NOMO-1 (cell line): ENCODE data around the gene DPEP2NB.
"Not testable (repeated sequence)": the region's sequence is repeated elsewhere in the genome, so short reads cannot be mapped to it uniquely, and the experiment has no call there.

Experiments used
- DNase-seq, 2 experiments: peaks; one replicate each; lab custom pipeline; 2025; ENCODE audit not compliant: unreplicated experiment in 2 of 2; lab: John Stamatoyannopoulos, UW

Gene DPEP2NB

GRCh38 chr16:68015681-68016080 is at the start of gene DPEP2NB:
DPEP2NB (minus strand) TSS chr16:68015911; CDS start chr16:68015770, 141 bp downstream.
- DNase-seq, result no peak

DNA sequence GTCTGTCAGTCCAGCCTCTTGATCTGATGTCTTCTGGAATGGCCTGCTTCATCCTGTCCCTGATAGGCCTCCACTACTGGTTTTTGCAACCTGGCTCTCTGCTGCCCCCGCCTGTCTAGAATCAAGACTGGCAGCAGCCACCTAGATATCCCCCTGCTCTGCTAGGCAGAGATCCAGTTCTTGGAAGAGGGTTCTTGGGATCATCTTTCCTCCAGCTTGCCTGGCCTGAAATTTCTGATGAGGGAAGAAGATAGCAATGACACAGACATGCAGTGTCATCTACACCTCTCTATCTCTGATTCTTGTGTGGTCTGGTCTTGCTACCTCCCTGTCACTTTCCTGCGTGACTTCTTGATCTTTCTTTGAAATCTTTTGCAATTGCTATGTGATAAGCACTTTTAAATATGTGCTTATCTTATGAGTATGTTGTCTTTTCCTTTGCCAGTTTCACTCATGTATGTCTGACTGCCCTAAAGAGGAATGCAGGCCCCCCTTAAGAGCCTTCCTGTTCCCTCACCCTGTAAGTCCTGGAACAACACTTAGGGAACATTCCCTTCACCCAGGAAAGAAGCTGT is 49.2 kb upstream of the DPEP2NB start:
- DNase-seq, result peak; percentile 49 to 68

DNA sequence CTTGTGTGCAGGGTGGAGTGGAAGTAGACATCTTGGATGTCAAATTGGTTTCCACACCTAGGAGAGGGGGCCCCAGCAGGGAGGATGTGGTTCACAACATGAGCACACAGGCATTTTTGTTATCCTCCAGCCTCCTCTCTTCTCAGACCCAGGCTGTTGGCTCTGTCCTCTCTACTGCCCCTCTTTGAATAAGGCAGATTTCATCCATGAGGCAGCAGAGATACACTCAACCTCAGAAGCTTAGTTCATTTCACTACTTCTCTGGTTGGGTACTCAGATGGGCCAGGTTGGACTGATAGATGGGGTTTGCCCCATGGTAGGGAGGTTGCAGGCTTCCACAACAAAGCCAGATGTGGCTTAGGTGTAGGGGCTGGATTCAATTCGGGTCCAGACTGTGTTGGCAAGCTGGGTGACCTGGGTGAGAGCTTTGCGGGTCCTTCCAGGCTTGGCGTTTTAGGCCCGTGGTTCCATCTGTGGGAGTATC is 47.2 kb upstream of the DPEP2NB start:
- no peak for DNase-seq

DNA sequence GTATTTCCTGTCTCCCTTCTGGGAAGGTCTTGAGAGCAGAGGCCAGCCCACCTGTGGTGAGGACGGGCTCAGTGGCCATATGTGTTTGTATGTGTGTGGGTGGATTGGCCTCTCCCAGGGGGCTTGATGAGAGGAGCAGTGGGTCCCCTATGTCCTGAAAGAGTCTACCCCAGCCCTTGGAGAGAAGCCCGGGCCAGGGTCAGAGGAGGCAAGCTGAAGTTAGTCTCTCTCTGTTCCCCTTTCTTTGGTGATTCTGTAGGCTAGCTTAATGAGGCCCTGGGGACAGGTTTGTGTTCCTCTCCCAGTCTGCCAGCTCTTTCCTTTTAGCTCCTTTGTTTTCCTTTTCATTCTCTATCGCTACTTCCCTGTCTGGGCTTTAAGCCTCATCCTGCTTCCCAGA is 45.7 kb upstream of the DPEP2NB start:
- peak; percentile 39 to 59 for DNase-seq

DNA sequence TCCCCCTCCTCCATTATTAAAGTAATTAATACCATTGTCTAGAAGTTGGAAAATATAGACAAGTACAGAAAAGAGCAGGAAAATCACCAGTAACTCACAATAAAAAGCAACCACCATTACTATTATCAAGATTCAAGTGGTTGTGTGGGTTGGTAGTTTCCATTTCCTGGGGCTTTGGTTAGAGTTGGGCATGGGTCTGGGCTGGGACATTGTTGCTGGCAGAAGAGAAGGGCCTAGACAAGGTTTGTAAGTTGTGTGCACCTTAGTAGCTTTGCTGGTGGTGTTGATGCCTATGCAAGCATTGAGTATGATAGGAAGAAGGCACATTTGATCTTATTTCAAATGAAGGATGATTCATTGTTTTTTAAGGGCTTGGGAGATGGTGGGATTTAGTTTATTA is 44.1 kb upstream of the DPEP2NB start:
- DNase-seq, result no peak

- no peak for DNase-seq
These were observed 39.7 kb upstream of the DPEP2NB start for GRCh38 chr16:68055395-68055794.

DNA sequence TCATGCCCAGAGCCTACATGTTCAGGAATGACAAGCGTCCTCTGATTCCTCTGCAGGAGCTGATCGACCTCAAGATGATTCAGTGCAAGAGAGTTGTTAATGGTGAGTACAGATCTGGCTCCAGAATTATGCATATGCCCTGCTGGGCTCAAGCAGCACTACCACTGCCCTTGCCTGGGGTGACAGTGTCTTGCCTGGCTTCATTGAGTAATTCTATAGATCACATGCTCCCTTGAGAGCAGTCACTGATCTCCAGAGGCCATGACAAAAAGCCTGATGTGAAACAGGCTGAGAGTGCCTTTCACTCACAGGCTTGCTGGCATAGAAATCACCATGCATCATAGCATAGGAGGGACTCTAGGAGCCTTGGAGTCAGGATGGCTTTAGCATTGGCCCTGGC is 33.7 kb upstream of the DPEP2NB start:
- no peak for DNase-seq

DNA sequence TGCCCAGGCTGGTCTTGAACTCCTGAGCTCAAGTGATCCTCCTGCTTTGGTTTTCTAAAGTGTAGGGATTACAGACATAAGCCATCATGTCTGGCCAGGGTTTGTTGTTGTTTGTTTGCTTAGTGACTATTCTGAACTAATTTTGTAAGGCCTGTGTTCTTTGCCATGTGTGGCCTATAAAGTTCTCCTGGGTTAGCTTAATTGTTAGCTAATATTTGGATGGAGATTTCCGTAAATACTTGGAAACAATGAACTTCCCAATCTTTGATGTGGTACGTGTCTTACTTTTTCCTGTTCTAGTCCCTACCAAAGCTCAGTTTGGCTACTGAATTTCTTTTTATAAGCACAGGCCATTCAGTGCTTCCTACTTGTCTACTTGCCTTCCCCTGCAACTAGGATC is 32.3 kb upstream of the DPEP2NB start:
- no peak for DNase-seq

DNA sequence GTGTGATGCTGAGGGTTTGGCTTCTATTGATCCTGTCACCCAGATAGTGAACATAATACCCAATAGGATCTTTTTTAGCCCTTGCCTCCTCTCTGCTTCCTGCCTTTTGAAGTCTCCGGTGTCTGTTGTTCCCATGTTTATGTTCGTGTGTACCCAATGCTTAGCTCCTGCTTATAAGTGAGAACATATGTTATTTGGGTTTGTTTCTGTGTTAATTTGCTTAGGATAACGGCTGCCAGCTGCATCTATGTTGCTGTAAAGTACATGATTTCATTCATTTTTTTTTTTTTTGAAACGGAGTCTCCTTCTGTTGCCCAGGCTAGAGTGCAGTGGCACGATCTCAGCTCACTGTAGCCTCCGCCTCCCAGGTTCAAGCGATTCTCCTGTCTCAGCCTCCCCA is 30.4 kb upstream of the DPEP2NB start:
- DNase-seq, result no peak

DNA sequence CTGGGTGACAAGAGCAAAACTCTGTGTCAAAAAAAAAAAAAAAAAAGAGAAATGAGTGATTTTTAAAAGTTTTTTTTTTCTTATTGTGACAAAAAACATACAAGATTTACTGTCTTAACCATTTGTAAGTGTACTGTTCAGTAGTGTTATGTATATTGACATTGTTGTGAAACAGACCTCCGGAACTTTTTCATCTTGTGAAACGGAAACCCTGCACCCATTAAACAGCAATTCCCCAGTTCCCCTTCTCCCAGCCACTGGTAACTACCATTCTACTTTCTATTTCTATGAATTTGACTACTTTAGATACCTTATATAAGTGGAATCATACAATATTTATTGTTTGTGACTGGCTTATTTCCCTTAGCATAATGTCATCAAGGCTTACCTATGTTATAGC is 26.1 kb upstream of the DPEP2NB start:
- peak; percentile 33 to 90 for DNase-seq

DNA sequence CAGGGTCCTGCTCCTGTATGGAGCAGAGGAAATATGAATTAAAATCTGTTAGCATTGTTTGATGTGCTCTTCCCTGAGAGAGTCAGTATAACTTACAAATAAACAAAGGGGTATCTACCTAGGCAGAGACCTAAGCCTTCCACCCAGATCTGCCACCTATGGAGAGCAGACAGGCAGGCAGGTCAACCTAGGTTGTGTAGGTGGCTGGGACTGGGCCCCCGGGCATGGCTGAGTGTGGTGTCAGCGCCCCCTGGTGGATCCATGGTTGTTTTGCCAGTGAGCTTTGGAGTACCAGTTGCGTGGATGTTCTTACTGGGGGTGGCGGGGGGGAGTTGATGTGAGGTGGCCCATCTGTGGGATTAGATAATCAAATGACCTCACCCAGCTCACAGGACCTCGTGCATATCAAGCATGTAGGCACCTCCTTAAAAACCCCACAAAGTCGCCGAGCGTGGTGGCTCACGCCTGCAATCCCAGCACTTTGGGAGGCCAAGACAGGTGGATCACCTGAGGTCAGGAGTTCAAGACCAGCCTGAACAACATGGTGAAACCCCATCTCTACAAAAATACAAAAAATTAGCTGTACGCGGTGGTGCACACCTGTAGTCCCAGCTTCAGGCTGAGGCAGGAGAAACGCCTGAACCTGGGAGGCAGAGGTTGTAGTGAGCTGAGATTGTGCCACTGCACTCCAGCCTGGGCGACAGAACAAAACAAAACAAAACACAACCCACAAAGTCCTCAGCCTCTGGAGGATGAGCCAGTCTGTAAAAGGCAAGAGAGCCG is 25.0 kb upstream of the DPEP2NB start:
- peak; percentile 67 to 75 for DNase-seq

DNA sequence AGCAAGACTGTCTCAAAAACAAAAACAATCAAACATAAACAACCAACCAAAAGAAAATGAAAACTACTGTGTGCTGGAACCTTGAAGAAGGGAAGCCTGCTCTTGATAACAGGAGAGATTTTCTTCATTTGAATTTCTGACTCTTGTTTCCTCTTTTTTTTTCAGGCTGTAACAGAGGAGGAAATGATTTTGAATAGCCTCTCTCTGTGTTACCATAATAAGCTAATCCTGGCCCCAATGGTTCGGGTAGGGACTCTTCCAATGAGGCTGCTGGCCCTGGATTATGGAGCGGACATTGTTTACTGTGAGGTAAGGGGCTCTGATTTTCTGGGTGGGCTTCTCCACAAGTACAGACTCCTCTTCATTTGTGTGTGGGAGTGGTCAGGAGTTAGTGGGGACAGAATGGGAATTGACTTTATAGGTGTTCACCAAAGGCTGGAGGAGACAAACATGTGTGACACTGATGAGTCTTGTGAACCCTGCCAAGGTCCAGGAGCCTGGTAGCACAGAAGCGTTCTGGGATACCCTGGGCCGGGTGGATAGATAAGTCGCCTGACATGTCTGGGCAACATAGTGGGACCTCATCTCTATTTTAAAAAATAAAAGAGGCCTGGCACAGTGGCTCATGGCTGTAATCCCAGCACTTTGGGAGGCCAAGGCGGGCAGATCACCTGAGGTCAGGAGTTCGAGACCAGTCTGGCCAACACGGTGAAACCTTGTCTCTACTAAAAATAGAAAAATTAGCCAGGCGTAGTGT is 22.3 kb upstream of the DPEP2NB start:
- peak; percentile 15 to 66 for DNase-seq

DNA sequence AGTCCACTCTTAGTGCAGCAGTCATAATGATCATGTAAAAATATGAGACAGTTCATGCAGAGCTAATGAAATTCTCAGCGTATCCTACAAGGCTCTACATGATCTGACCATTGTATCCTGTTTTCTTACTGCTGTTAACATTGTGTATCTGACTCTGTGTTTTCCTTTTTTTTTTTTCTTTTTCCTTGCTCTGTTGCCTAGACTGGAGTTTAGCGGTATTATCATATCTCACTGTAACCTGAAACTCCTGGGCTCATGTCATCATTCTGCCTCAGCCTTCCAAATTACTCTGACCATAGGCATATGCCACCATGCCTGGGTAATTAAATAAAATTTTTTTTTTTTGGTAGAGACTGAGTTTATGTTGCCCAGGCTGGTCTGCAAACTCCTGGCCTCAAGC is 19.5 kb upstream of the DPEP2NB start:
- no peak for DNase-seq

- no peak for DNase-seq
These were observed 17.4 kb upstream of the DPEP2NB start for GRCh38 chr16:68033101-68033500.

DNA sequence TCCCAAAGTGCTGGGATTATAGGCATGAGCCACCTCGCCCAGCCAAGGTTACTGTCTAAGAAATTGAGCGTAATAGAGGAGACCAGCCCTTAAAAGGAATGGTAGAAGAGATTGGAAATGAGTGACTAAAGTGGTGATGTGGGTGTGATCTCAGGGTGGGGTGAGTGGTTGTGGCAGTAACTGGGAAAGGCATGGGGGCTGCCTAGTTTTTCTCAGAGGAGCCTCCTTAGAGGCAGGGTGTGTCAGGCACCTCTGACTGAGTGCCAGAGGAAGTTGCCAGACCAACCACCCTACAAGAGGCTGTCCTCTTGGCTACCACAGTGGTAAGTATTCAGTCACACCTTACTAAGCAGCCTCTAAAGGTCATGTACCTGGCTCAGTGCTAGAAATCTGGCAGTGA is 16.2 kb upstream of the DPEP2NB start:
- no peak for DNase-seq

DNA sequence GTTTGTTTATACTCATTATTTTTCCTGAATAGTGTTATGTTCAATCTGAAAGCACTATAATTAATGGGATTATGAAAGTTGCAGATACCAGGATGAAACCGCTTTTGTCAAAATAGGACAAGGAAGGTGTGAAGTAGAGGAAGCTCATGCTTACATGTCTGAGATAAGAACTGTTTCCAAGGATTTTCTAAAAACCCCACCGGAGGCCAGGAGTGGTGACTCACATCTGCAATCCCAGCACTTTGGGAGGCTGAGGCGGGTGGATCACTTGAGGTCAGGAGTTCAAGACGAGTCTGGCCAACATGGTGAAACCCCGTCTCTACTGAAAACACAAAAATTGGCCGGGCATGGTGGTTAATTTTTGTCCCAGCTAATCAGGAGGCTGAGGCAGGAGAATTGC is 14.4 kb upstream of the DPEP2NB start:
- not testable (repeated sequence) for DNase-seq

- DNase-seq, result no peak
These were observed 13.3 kb upstream of the DPEP2NB start for GRCh38 chr16:68028996-68029395.

- peak; percentile 76 to 83 for DNase-seq
These were observed 7.2 kb upstream of the DPEP2NB start, which contains the start of the genes DDX28 and DUS2 for GRCh38 chr16:68022728-68023537. DDX28 (minus strand) TSS chr16:68023232; CDS start chr16:68023202, 30 bp downstream. DUS2 (plus strand) TSS chr16:68023284; CDS start chr16:68038024, 14,740 bp downstream.

GRCh38 chr16:68022278-68022727 is 6.6 kb upstream of the DPEP2NB start:
- no peak for DNase-seq

GRCh38 chr16:68021490-68021889 is 5.8 kb upstream of the DPEP2NB start:
- DNase-seq, result no peak
